ENCODE data around the gene PALLD. TPM values are rescaled to one million over a fixed set of nuclear protein-coding genes. Genes with fewer than 3 reads are reported as not detected.

PALLD gene
- total and polyA plus RNA-seq, 2 donors (not counting 3 experiments of a cell fraction or from before 2014, with no cell fraction given): 13.4 to 48.2 TPM

GRCh38 chr4:168490711-168491110 is 6.1 kb upstream of the PALLD start:
- H3K9me3 ChIP-seq (replicated peaks; ENCODE audit: control insufficient read depth, insufficient read depth, low read length): no peaks in the 10 kb centered on the region
- no peaks in the 10 kb centered on the region for H3K79me2 ChIP-seq (ENCODE audit: control insufficient read depth, insufficient read depth, low read length)
- FAIRE-seq (no peak), DNase-seq (ENCODE audit: low read depth, low spot score) (no peak)
- no peak overlapping the region for H3K27ac ChIP-seq (ENCODE audit: insufficient read depth, low read depth, low read length)
- no peaks in the 10 kb centered on the region for H3K36me3 ChIP-seq (ENCODE audit: control insufficient read depth in 2 of 2, extremely low read depth in 1 of 2, insufficient read depth in 2 of 2, low read length in 2 of 2)
- H4K20me1 ChIP-seq (replicated peaks; ENCODE audit: control insufficient read depth, extremely low read depth, insufficient read depth, low read length): no peaks in the 10 kb centered on the region
- H3K9me1 ChIP-seq (replicated peaks; ENCODE audit: control insufficient read depth, extremely low read depth, insufficient read depth, low read length): no peaks in the 10 kb centered on the region
- TF ChIP-seq MYC (IDR thresholded peaks at IDR 0.05; ENCODE audit: low read depth, low read length) (no peak), GATA2 (IDR thresholded peaks at IDR 0.05; ENCODE audit: insufficient read depth, insufficient read length, low read depth, low read length) (no peak), POLR2AphosphoS5 (IDR thresholded peaks at IDR 0.05; ENCODE audit: insufficient read depth, low read depth, low read length) (no peak), POLR2A (IDR thresholded peaks at IDR 0.05; ENCODE audit: low read depth, low read length) (no peak), JUN (IDR thresholded peaks at IDR 0.05; ENCODE audit: borderline replicate concordance, insufficient read depth, insufficient read length, low read depth) (no peak), MAX (IDR thresholded peaks at IDR 0.05; ENCODE audit: insufficient read depth, insufficient read length) (no peak)
- no peak overlapping the region for H3K4me3 ChIP-seq (replicated peaks in 1 of 3; ENCODE audit: insufficient read depth in 1 of 3, low read depth in 1 of 3, low read length in 3 of 3)
- ChIA-PET CTCF (no interaction called here), POLR2A (no interaction called here)
- intact Hi-C loops (cut with micrococcal nuclease) (no loop called here), dilution Hi-C loops (cut with MboI; ENCODE audit: extremely low pct_ligation_motif_present, low sequenced_read_pairs) (no loop called here)
- H3K4me2 ChIP-seq (ENCODE audit: insufficient read depth, low read length): no peak overlapping the region
- H3K27me3 ChIP-seq (ENCODE audit: control insufficient read depth in 2 of 2, insufficient read depth in 2 of 2, low read length in 2 of 2): no peaks in the 10 kb centered on the region
- no peak overlapping the region for H3K9ac ChIP-seq (replicated peaks; ENCODE audit: extremely low read depth, insufficient read depth, low read length)
- H2AFZ ChIP-seq (ENCODE audit: low read depth, low read length): no peak overlapping the region
- peaks cover 2% of the 10 kb centered on the region for H3K4me1 ChIP-seq (ENCODE audit: control insufficient read depth, extremely low read depth, insufficient read depth, low read length)
- no TSS peak for BruUV-seq (replicated peaks)

DNA sequence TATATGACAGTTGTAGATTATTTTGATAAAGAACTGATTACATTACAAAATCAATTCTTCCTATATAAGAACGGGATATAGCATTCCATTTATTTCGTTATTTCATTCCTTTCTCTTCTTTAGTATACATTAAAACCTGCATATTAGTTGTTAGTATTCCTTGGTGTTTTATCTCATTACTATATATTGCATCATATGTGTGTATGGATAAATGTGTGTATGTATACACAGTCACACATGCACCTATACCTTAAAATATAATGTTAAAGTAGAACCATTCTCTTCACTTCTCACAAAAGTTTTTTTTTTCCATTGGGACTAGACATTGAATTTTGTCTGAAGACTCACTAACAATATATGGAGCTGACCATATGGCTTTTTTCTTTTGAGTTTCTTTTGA is 5.3 kb upstream of the PALLD start:
- Histone ChIP-seq H3K4me1 (ENCODE audit: control insufficient read depth, extremely low read depth, insufficient read depth, low read length) (peaks cover 2% of the 10 kb centered on the region), H4K20me1 (replicated peaks; ENCODE audit: control insufficient read depth, extremely low read depth, insufficient read depth, low read length) (no peaks in the 10 kb centered on the region), H3K4me3 (replicated peaks in 1 of 3; ENCODE audit: insufficient read depth in 1 of 3, low read depth in 1 of 3, low read length in 3 of 3) (no peak overlapping the region), H3K9ac (replicated peaks; ENCODE audit: extremely low read depth, insufficient read depth, low read length) (no peak overlapping the region), H3K9me1 (replicated peaks; ENCODE audit: control insufficient read depth, extremely low read depth, insufficient read depth, low read length) (no peaks in the 10 kb centered on the region), H3K9me3 (replicated peaks; ENCODE audit: control insufficient read depth, insufficient read depth, low read length) (no peaks in the 10 kb centered on the region), H3K36me3 (ENCODE audit: control insufficient read depth in 2 of 2, extremely low read depth in 1 of 2, insufficient read depth in 2 of 2, low read length in 2 of 2) (no peaks in the 10 kb centered on the region), H3K4me2 (ENCODE audit: insufficient read depth, low read length) (no peak overlapping the region), H3K27ac (ENCODE audit: insufficient read depth, low read depth, low read length) (no peak overlapping the region), H3K27me3 (ENCODE audit: control insufficient read depth in 2 of 2, insufficient read depth in 2 of 2, low read length in 2 of 2) (no peaks in the 10 kb centered on the region), H3K79me2 (ENCODE audit: control insufficient read depth, insufficient read depth, low read length) (no peaks in the 10 kb centered on the region), H2AFZ (ENCODE audit: low read depth, low read length) (no peak overlapping the region)
- dilution Hi-C loops (cut with MboI; ENCODE audit: extremely low pct_ligation_motif_present, low sequenced_read_pairs) (no loop called here), intact Hi-C loops (cut with micrococcal nuclease) (no loop called here)
- no TSS peak for BruUV-seq (replicated peaks)
- no peak for FAIRE-seq
- CTCF ChIA-PET: no interaction called here
- POLR2A ChIA-PET: no interaction called here
- DNase-seq (ENCODE audit: low read depth, low spot score): no peak
- no peak for TF ChIP-seq POLR2AphosphoS5 (IDR thresholded peaks at IDR 0.05; ENCODE audit: insufficient read depth, low read depth, low read length)
- no peak for TF ChIP-seq JUN (IDR thresholded peaks at IDR 0.05; ENCODE audit: borderline replicate concordance, insufficient read depth, insufficient read length, low read depth)
- no peak for TF ChIP-seq POLR2A (IDR thresholded peaks at IDR 0.05; ENCODE audit: low read depth, low read length)
- TF ChIP-seq GATA2 (IDR thresholded peaks at IDR 0.05; ENCODE audit: insufficient read depth, insufficient read length, low read depth, low read length): no peak
- no peak for TF ChIP-seq MAX (IDR thresholded peaks at IDR 0.05; ENCODE audit: insufficient read depth, insufficient read length)
- TF ChIP-seq FOS (IDR thresholded peaks at IDR 0.05; ENCODE audit: borderline replicate concordance, insufficient read depth, low read length): no peak
- no peak for TF ChIP-seq MYC (IDR thresholded peaks at IDR 0.05; ENCODE audit: low read depth, low read length)
- no peak for TF ChIP-seq CTCF (IDR thresholded peaks at IDR 0.05; ENCODE audit: extremely low read depth in 1 of 2, insufficient read depth in 1 of 2, low read depth in 1 of 2, low read length in 2 of 2)
- TF ChIP-seq EZH2 (IDR thresholded peaks at IDR 0.05; ENCODE audit: borderline replicate concordance, low read depth, low read length, severe bottlenecking): no peak

Data from endothelial cell of umbilical vein (primary cell).